Fibroblast of pulmonary artery (primary cell): ENCODE measurements around the gene TBL1X.
A peak's percentile ranks its signal among the peaks of the same experiment; 100 is the strongest.

Experiments used
- DNase-seq: peaks from one replicate; pipeline ENCODE4 v3.0.0-alpha.2; 2010; ENCODE audit warnings: low read depth
- H3K4me3 ChIP-seq: replicated peaks from 2 replicates; pipeline ENCODE4 v1.5.1; 2011; ENCODE audit warnings: low read depth, mild to moderate bottlenecking, control low read depth, low read length, moderate library complexity
- TF ChIP-seq, protein P1 (sequence below): IDR thresholded peaks from 2 replicates; pipeline ENCODE4 v1.5.1; 2011; ENCODE audit warnings: mild to moderate bottlenecking, control low read depth, low read length, inconsistent platforms; ENCODE audit errors: missing control alignments

Gene TBL1X

GRCh38 chrX:9678215-9678965 is 213.5 kb downstream of the TBL1X start:
- H3K4me3 ChIP-seq: no peak overlapping the region
- no peak for DNase-seq
- TF ChIP-seq, protein P1, sequence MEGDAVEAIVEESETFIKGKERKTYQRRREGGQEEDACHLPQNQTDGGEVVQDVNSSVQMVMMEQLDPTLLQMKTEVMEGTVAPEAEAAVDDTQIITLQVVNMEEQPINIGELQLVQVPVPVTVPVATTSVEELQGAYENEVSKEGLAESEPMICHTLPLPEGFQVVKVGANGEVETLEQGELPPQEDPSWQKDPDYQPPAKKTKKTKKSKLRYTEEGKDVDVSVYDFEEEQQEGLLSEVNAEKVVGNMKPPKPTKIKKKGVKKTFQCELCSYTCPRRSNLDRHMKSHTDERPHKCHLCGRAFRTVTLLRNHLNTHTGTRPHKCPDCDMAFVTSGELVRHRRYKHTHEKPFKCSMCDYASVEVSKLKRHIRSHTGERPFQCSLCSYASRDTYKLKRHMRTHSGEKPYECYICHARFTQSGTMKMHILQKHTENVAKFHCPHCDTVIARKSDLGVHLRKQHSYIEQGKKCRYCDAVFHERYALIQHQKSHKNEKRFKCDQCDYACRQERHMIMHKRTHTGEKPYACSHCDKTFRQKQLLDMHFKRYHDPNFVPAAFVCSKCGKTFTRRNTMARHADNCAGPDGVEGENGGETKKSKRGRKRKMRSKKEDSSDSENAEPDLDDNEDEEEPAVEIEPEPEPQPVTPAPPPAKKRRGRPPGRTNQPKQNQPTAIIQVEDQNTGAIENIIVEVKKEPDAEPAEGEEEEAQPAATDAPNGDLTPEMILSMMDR: no peak

- H3K4me3 ChIP-seq: no peak overlapping the region
- no peak for DNase-seq
- TF ChIP-seq, protein P1: no peak
These were observed 216.2 kb downstream of the TBL1X start for GRCh38 chrX:9681011-9681410.

- DNase-seq: peak; percentile 31
- no peak overlapping the region for H3K4me3 ChIP-seq
- TF ChIP-seq, protein P1: no peak
These were observed 216.6 kb downstream of the TBL1X start for GRCh38 chrX:9681422-9681821.

- TF ChIP-seq, protein P1: peak; percentile 25
- H3K4me3 ChIP-seq: no peak overlapping the region
- DNase-seq: peak; percentile 50
These were observed 217.6 kb downstream of the TBL1X start for GRCh38 chrX:9682456-9682855.

- TF ChIP-seq, protein P1: no peak
- H3K4me3 ChIP-seq: no peak overlapping the region
- no peak for DNase-seq
These were observed 218.0 kb downstream of the TBL1X start for GRCh38 chrX:9682861-9683260.

DNA sequence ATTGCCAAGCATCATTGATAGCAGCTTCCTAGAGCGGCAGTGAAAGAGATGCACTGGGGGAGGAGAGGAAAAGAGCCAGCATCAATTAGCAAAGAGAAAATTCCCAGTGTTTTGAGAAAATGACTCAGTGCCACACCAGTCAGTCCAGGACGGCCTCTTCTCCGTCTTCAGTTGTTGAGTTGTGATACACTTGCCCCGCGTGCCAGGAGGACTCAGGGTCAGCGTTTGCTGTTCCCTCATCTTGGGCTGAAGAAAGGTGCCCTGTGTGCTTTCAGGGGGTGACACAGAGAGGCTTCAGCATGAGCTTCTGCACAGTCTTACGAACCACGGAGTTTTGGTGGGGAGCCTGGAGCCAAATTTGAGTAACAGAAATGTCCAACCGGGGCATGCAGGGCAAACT is 218.5 kb downstream of the TBL1X start:
- DNase-seq: no peak
- TF ChIP-seq, protein P1: no peak
- H3K4me3 ChIP-seq: no peak overlapping the region

DNA sequence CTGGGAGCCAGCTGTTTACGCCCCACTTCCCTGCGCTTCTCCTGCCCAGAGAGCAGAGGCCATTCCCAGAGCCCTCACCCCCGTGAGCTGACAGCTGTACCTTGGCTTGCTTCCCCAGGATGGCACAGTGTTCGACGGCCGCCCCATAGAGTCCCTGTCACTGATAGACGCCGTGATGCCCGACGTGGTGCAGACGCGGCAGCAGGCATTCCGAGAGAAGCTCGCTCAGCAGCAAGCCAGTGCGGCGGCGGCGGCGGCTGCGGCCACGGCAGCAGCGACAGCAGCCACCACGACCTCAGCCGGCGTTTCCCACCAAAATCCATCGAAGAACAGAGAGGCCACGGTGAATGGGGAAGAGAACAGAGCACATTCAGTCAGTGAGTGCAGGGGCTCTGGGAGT is 223.0 kb downstream of the TBL1X start:
- TF ChIP-seq, protein P1: no peak
- no peak overlapping the region for H3K4me3 ChIP-seq
- DNase-seq: no peak
